Liver (tissue), 3 donors: Measurements from ENCODE around the gene RGS4.

ENCODE experiments used
- CTCF ChIP-seq: fragments of 150-350 bp; IDR thresholded peaks from 2 replicates; pipeline ENCODE4 v1.5.1; 2017; ENCODE audit warnings: improper control_type of control experiment, low read depth, low read length; ENCODE audit not compliant: missing input control
- FOXA1 ChIP-seq: IDR thresholded peaks from 2 replicates; pipeline ENCODE4 v1.6.1; 2016; ENCODE audit warnings: antibody characterized with exemption
- HNF4G ChIP-seq: IDR thresholded peaks from 2 replicates; pipeline ENCODE4 v1.6.1; 2016; ENCODE audit warnings: antibody characterized with exemption
- RAD21 ChIP-seq, 2 donors: IDR thresholded peaks; 2 replicates each; pipeline ENCODE4 v1.6.1; 2016; ENCODE audit warnings: antibody characterized with exemption in 2 of 2, mild to moderate bottlenecking in 2 of 2
- REST ChIP-seq: IDR thresholded peaks from 2 replicates; pipeline ENCODE4 v1.6.1; 2016; ENCODE audit warnings: antibody characterized with exemption, mild to moderate bottlenecking
- SP1 ChIP-seq: IDR thresholded peaks from 2 replicates; pipeline ENCODE4 v1.6.1; 2018; ENCODE audit warnings: antibody characterized with exemption, mild to moderate bottlenecking
- TAF1 ChIP-seq: conservative IDR thresholded peaks from 2 replicates; pipeline ENCODE4 v1.6.1; 2016; ENCODE audit warnings: antibody characterized with exemption, mild to moderate bottlenecking
- ZBTB33 ChIP-seq: IDR thresholded peaks from 2 replicates; pipeline ENCODE4 v1.6.1; 2016; ENCODE audit warnings: antibody characterized with exemption
- donor health status: healthy.
- donor health status: healthy.

DNA sequence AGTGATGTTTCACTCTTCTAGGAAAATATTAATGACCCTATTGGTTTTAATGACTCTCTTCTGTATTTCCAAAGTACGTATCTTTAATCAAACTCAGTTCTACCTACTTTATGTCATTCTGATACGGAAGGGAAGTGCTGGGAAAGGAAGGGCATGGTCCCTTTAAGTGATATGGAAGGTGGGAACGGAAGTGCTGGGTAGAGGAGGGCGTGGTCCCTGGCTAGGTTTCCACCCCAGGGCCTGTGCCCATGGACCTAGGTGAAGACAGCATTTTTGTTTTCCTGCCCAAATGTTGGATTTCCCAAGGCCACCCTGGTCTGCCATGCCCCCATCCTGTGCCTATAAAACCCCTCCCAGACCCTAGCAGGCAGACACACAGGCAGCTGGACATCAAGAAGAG lies 24.0 kb downstream of the RGS4 start:
- TF ChIP-seq HNF4G (no peak), CTCF (no peak), SP1 (no peak), ZBTB33 (no peak), RAD21 (IDR thresholded peaks at IDR 0.05) (no peak), FOXA1 (no peak), TAF1 (no peak), REST (no peak)
